ENCODE results near the gene MAPK11. TPM values are rescaled to one million over a fixed set of nuclear protein-coding genes. Genes with fewer than 3 reads are reported as not detected.
"Not testable (repeated sequence)": the region's sequence is repeated elsewhere in the genome, so short reads cannot be mapped to it uniquely, and the experiment has no call there.

MAPK11 gene
- total RNA-seq, 2 donors from 2014 or later = 10.2 to 15.1 TPM

DNA sequence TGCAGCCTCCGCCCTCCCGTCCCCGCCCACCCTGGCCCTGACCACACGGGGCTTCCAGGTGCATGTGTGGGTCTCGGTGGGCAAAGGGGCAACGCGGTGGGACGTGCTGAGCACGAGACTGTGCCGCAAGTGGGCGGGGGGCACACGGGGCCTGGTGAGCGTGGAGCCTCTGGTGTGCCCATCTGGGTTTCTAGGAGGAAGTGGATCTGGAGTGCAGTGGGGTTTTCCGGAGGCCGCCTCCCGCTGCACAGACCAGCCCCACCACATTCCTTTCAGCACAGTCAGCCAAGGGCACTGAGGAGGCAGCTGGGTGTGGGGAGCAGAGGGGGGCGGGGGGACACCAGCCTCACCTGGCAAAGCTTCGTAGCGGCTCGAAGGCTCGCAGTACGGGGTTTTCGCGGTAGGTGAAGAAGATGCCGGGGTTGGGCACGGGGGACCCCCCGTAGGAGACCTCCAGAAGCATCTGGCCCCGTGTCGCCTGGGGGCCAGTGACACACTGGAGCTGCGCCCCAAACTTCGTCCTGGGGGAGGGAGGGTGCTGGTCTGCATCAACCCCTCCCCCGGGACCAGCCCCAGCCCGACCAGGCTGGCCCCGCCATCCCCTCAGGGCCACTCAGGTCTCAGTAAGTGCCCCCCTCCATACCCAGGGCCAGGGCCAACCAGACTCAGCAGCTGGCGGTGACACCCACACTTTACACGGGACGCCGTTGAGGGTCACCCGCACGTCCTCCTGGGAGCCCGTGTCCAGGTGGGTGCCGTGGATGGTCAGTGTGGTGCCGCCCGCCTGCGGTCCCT is 12.4 kb upstream of the MAPK11 start:
- no peaks in the 10 kb centered on the region for H3K36me3 Mint-ChIP-seq
- DNase-seq (ENCODE audit: low spot score) (no peak), ATAC-seq (no peak)
- H3K9me3 Mint-ChIP-seq = no peaks in the 10 kb centered on the region
- no peak overlapping the region for H3K27ac Mint-ChIP-seq
- H3K4me3 Mint-ChIP-seq = no peak overlapping the region
- no peaks in the 10 kb centered on the region for H3K27me3 Mint-ChIP-seq
- H3K4me1 Mint-ChIP-seq (ENCODE audit: low read depth in 2 of 2) = no peaks in the 10 kb centered on the region

DNA sequence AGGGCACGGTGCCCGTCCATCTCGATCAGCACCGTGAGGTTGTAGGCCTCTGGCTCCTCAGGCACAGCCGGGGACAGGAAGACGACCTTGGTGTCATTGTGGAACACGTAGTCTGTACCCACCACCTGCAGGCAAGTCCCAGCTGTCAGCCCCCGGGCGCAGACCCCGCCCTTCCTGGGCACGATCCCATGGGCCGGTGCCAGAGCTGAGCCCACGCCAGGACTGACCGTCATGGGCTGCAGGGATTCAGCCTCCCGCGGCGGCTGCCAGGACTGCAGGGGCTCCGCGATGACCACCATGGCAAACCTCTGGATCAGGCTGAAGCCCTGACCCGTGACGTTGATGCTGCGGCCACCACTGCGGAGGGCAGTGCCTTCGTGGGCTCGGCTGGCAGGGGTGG is 11.8 kb upstream of the MAPK11 start:
- no peaks in the 10 kb centered on the region for H3K36me3 Mint-ChIP-seq
- ATAC-seq (no peak), DNase-seq (ENCODE audit: low spot score) (no peak)
- H3K9me3 Mint-ChIP-seq = no peaks in the 10 kb centered on the region
- H3K4me1 Mint-ChIP-seq (ENCODE audit: low read depth in 2 of 2) = no peaks in the 10 kb centered on the region
- H3K27me3 Mint-ChIP-seq = no peaks in the 10 kb centered on the region
- no peak overlapping the region for H3K4me3 Mint-ChIP-seq
- H3K27ac Mint-ChIP-seq = no peak overlapping the region

DNA sequence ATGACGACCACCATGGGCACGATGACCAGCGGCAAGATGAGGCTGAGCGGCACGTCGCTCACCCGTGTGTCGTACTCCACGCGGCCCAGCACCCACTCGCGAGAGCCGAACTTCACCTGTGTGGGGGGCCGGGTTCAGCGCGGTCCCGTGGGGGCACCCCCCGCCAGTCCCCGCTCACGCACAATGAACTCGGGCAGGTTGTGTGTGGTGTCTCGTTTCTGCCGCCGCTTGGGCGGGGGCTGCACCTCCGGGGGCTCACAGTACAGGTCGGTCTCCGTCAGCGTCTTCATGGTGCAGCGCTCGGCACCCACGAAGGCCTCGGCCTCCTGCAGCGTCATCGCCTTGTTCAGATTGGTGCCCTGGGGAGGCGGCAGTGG is 11.2 kb upstream of the MAPK11 start:
- Mint-ChIP-seq H3K4me1 (ENCODE audit: low read depth in 2 of 2) (no peaks in the 10 kb centered on the region), H3K36me3 (no peaks in the 10 kb centered on the region), H3K4me3 (no peak overlapping the region), H3K27me3 (no peaks in the 10 kb centered on the region), H3K9me3 (no peaks in the 10 kb centered on the region), H3K27ac (no peak overlapping the region)
- DNase-seq (ENCODE audit: low spot score) (no peak), ATAC-seq (no peak)

DNA sequence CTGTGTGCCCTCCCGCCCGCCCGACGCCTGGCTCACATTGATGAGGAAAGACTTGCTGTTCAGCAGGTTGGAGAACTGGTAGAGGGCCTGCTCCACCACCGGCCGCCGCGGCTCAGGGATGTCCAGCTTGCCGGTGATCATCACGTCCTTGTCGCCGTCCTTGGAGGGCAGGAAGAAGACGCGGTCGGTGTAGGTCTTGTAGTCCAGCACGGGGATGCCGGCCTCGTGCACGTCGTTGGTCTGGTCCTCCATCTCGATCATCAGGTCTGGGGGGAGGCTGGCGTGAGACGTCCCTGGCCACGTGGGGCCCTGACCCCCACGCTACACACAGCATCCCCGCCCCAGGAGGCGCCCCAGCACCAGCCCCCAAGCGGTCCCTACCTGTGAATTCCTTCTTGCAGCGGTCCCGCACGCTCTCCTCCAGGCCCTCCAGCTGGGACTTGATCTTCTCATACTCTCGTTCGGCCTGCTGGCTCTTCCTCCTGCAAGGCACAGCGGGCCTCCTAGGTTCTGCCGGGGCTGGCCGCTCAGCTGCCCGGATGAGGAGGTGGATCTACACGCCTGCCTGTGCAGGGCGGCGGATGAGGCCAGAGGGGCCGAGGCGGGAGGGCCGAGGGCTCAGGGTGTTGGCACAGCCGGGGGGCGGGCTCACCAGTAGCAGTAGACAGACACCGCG is 10.7 kb upstream of the MAPK11 start:
- Mint-ChIP-seq H3K27ac (no peak overlapping the region), H3K36me3 (no peaks in the 10 kb centered on the region), H3K4me3 (no peak overlapping the region), H3K9me3 (no peaks in the 10 kb centered on the region), H3K4me1 (ENCODE audit: low read depth in 2 of 2) (no peaks in the 10 kb centered on the region), H3K27me3 (no peaks in the 10 kb centered on the region)
- ATAC-seq (no peak), DNase-seq (ENCODE audit: low spot score) (no peak)

DNA sequence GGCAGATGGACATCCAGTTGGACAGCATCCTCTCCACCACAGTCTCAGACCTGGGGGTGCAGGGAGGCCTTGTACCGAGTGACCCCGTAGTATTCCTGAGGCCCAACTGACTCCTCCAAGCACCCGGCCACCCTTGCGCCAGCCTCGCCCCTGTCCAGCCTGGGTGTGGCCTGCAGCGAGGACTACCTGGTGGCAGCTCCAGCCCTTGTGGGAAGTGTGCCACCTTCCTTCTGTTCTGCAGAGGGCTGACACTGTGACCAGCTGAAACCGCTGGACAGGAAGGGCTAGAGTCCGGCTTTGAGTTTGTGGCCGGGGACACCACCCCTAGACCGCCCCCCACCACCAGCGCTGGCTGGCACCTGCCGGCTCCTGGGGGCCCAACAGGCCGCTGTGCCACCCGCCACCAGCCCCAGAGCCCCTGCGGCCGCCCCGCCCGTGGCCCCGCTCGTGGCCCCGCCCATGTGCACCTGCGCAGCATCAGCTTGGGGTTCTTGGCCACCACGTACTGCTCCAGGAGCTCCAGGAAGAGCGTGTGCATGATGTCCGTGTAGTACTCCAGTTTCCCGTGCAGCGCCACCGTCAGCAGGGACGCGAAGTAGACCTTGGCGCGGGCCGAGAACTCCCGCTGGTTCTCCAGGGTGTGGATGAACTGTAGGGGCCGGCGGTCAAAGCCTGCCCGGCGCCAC is 10.0 kb upstream of the MAPK11 start:
- Mint-ChIP-seq H3K36me3 (no peaks in the 10 kb centered on the region), H3K4me1 (ENCODE audit: low read depth in 2 of 2) (no peaks in the 10 kb centered on the region), H3K4me3 (no peak overlapping the region), H3K27me3 (no peaks in the 10 kb centered on the region), H3K27ac (no peak overlapping the region), H3K9me3 (no peaks in the 10 kb centered on the region)
- DNase-seq (ENCODE audit: low spot score) = no peak
- ATAC-seq = no peak

DNA sequence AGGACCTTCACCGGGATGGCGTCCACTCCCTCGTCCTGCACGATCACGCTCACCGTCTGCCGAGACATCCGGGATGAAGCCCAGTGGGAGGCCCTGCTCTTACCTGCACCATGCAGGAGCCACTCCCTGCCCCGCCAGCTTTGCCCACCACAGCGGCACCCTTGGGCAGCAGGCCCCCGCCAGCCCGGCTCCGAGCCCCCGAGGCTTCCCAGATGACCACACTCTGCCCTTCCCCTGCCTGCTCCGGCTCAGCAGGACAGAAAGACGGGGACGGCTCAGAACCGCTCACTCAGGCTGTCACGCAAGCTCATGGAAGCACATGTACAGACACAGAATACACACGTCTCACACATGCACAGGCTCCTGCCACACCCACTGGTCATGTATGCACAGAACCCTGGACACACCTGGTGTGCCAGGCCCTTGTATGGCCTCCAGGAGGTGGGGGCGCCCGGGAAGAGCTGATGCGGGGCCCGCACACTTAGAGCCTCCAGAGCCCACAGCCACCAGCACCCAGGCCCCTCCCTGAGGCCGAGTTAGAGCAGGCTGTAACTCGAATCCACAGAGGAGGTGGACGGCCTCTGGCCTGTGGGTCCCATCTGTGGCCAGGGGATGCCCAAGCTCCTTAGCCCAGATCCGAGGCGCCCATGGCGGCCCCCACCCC is 8.9 kb upstream of the MAPK11 start:
- no peak for ATAC-seq
- Mint-ChIP-seq H3K36me3 (no peaks in the 10 kb centered on the region), H3K27me3 (peaks cover 0 to under 1% of the 10 kb centered on the region in 2 donors)

DNA sequence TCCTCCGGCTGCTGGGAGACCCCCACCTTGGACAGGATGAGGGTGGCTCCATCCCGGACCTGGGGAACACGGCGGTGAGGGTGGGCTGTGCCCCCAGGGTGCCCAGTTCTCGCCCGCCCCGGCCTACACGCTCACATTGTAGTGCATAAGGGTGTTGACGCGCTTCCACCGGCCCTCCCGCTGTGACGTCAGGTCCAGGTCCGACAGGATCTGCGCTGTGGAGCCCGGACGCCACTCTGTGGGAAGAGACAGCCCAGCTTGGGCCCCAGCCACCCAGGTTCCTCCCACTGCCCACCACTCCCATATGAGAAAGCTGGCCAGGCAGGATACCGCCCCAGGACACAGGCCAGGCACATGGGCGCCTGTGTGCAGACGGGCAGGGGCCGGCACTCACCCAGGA is 8.3 kb upstream of the MAPK11 start:
- Mint-ChIP-seq H3K36me3 (no peaks in the 10 kb centered on the region), H3K9me3 (no peaks in the 10 kb centered on the region), H3K27me3 (peaks cover 0 to 2% of the 10 kb centered on the region in 2 donors), H3K27ac (no peak overlapping the region), H3K4me3 (no peak overlapping the region), H3K4me1 (ENCODE audit: low read depth in 2 of 2) (no peaks in the 10 kb centered on the region)
- DNase-seq (ENCODE audit: low spot score) (no peak), ATAC-seq (no peak)

More for the DNA sequence above, 8.9 kb upstream of the MAPK11 start:
- DNase-seq (ENCODE audit: low spot score) = no peak
- no peaks in the 10 kb centered on the region for H3K4me1 Mint-ChIP-seq (ENCODE audit: low read depth in 2 of 2)
- no peaks in the 10 kb centered on the region for H3K9me3 Mint-ChIP-seq
- H3K27ac Mint-ChIP-seq = no peak overlapping the region
- no peak overlapping the region for H3K4me3 Mint-ChIP-seq

DNA sequence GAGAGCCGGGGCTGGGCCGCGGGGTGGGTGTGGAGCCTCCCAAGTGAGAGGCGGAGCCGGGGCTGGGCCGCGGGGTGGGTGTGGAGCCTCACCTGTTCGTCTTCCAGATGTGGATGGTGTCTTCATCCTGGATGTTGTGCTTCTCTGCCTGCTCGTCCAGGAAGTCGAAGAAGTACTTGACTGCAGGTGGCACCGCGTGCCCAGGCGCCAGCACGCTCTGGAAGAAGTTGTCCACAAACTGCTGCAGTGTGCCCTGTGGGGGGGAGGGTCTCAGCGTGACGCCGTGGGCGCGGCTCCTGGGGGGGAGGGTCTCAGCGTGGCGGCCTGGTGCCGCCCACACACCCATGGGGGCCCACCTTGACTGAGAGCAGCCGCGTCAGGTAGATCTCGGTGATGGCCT is 7.6 kb upstream of the MAPK11 start:
- no peak for ATAC-seq
- H3K4me1 Mint-ChIP-seq (ENCODE audit: low read depth in 2 of 2) = no peaks in the 10 kb centered on the region
- no peaks in the 10 kb centered on the region for H3K9me3 Mint-ChIP-seq
- no peak overlapping the region for H3K4me3 Mint-ChIP-seq
- DNase-seq (ENCODE audit: low spot score) = no peak
- no peaks in the 10 kb centered on the region for H3K36me3 Mint-ChIP-seq
- H3K27ac Mint-ChIP-seq = no peak overlapping the region
- peaks cover 0 to 2% of the 10 kb centered on the region in 2 donors for H3K27me3 Mint-ChIP-seq

DNA sequence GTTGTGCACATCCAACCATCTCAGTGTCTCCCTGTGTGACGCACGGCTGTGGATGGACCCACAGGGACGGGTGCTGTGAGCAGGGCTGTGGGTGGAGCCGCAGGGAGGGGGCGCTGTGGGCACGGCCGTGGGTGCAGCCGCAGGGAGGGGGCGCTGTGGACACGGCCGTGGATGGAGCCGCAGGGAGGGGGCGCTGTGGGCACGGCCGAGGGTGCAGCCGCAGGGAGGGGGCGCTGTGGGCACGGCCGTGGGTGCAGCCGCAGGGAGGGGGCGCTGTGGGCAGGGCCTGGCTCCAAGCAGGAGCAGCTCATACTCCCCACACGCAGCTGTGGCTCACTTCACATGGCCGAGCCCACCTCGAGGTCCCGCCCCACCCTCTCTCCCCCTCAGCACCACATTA is 6.0 kb upstream of the MAPK11 start:
- H3K27ac Mint-ChIP-seq = no peak overlapping the region
- no peaks in the 10 kb centered on the region for H3K9me3 Mint-ChIP-seq
- peaks cover 0 to 2% of the 10 kb centered on the region in 2 donors for H3K27me3 Mint-ChIP-seq
- no peaks in the 10 kb centered on the region for H3K4me1 Mint-ChIP-seq (ENCODE audit: low read depth in 2 of 2)
- ATAC-seq (peak; percentile 69 to 72), DNase-seq (ENCODE audit: low spot score) (no peak)
- no peaks in the 10 kb centered on the region for H3K36me3 Mint-ChIP-seq
- no peak overlapping the region for H3K4me3 Mint-ChIP-seq

DNA sequence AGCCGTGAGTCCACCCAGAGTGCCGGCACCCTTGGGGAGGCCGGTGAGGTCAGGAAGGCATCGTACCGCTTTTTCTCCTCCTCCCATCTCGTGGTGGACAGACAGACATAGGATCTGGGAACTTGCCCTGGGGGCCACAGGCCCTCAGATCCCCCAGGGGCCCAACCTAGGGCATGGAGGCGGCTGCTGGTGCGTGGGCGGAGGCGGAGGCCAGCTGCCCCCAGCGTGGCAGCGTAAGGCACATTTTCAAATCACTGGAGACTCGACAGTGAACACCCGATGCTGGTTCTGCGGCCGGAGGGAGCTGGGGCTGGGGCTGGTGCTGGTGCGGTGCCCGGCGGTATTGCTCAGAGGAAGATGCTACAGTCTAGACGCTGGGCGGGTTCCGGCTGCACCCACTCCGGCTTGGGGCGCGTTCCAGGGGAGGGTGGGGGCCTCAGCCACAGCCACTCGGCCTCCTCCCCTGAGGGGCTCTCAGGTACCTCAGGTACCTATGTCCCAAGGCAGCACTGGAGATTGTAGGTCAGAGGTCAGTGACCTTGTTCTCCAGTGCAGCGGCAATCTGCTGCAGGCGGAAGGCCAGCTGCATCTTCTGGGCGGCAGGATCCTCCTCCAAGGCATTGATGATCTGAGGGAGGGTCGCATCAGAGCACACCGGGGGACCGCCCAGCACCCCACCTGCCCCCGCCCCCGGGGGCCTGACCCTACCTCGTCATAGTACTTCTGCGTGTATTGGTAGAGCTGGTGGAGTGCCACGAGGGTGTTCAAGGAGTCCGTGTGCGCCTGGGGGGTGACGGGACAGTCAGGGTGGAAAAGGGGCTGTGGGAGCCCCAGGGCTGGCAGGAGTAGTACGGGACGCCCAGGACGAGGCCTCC is 5.2 kb upstream of the MAPK11 start:
- Mint-ChIP-seq H3K9me3 (no peaks in the 10 kb centered on the region), H3K4me1 (ENCODE audit: low read depth in 2 of 2) (no peaks in the 10 kb centered on the region), H3K36me3 (no peaks in the 10 kb centered on the region), H3K27ac (no peak overlapping the region), H3K4me3 (no peak overlapping the region), H3K27me3 (peaks cover 0 to 2% of the 10 kb centered on the region in 2 donors)
- ATAC-seq (no peak), DNase-seq (ENCODE audit: low spot score) (no peak)

DNA sequence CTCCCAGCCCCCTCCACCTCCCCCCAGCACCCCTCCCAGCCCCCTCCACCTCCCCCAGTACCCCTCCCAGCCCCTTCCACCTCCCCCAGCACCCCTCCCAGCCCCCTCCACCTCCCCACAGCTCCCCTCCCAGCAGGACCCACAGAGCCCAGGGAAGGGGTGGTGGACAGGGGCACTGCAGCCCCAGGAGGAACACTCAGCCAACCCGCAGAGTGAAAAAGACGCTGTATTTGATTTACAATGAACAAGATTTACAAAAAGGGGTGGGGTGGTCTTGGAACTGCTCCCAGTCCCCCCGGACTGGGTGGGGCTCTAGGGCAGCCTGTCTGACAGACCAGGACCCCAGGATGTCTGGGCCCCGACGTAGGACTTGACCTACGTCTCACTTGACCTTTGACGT is 4.6 kb upstream of the MAPK11 start:
- H3K36me3 Mint-ChIP-seq = no peaks in the 10 kb centered on the region
- no peak overlapping the region for H3K4me3 Mint-ChIP-seq
- no peak for ATAC-seq
- DNase-seq (ENCODE audit: low spot score) = no peak
- H3K4me1 Mint-ChIP-seq (ENCODE audit: low read depth in 2 of 2) = no peaks in the 10 kb centered on the region
- H3K9me3 Mint-ChIP-seq = no peaks in the 10 kb centered on the region
- H3K27me3 Mint-ChIP-seq = peaks cover 0 to 2% of the 10 kb centered on the region in 2 donors
- H3K27ac Mint-ChIP-seq = no peak overlapping the region

DNA sequence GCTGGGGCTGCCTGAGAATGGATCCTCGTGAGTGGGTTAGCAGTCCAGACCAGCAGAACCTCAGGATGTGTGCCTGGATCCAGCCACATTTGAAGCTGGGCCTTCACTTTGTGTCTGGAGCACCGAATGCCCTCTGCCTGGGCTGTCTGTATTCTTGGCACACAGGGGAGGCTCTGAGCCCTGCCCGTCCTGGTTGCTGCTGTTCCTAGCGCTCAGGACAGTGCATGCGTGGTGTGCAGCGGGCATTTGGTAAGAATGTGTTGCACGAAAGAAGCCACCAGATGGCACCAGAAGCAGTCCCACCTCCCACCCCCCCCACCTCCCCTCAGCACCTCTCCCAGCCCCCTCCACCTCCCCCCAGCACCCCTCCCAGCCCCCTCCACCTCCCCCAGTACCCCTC is 4.1 kb upstream of the MAPK11 start:
- peaks cover 0 to 2% of the 10 kb centered on the region in 2 donors for H3K27me3 Mint-ChIP-seq
- no peaks in the 10 kb centered on the region for H3K4me1 Mint-ChIP-seq (ENCODE audit: low read depth in 2 of 2)
- H3K36me3 Mint-ChIP-seq = no peaks in the 10 kb centered on the region
- ATAC-seq (no peak), DNase-seq (ENCODE audit: low spot score) (no peak)
- H3K9me3 Mint-ChIP-seq = no peaks in the 10 kb centered on the region
- no peak overlapping the region for H3K27ac Mint-ChIP-seq
- H3K4me3 Mint-ChIP-seq = no peak overlapping the region

DNA sequence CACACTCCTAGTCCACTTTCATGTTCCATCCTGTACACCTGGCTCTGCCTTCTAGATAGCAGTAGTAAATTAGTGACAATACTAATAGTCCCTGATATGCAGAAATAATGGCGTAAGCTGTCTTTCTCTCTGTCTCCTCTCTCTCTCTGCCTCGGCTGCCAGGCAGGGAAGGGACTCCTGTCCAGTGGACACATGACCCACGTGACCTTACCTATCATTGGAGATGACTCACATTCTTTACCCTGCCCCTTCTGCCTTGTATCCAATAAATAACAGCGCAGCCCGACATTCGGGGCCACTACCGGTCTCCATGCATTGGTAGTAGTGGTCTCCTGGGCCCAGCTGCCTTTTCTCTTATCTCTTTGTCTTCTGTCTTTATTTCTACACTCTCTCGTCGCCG is 3.6 kb upstream of the MAPK11 start:
- not testable (repeated sequence) for H3K27me3 Mint-ChIP-seq; ATAC-seq; H3K9me3 Mint-ChIP-seq; H3K27ac Mint-ChIP-seq; DNase-seq (ENCODE audit: low spot score); H3K4me1 Mint-ChIP-seq (ENCODE audit: low read depth in 2 of 2); H3K36me3 Mint-ChIP-seq; H3K4me3 Mint-ChIP-seq

Measured in natural killer cell treated with Interleukin-12 subunit alpha and Interleukin-12 subunit beta and Interleukin-15 and Interleukin-18, amount 100 ng/mL, for 72 hours (primary cell).